ENCODE data around the gene AIFM3.

The AIFM3 gene

DNA sequence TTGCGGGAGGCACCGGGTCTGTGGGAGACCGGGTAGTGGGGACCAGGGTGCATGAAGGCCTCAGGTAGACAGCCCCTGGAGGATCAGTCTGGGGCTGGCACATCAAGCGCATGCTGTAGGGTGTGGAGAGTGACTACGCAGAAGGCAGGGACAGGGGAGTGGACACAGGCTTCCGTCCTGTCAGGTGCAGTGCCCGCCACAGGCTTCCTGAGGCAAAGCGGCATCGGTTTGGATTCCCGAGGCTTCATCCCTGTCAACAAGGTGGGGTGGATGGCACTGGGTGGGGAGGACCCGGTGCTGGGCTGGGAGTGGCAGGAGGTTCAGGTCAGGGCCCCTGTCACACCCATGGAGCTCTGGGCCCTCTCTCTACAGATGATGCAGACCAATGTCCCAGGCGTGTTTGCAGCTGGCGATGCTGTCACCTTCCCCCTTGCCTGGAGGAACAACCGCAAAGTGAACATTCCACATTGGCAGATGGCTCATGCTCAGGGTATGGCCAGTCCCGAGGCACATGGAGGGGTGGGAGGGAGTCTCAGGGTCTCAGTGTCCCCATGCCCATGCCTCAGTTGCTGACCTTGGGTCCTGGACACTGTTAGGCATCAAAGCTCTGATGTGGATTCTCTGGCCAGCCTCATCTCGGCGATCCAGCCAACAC, 10.6 kb downstream of the AIFM3 start:
- H3K4me3 ChIP-seq (ENCODE audit: control insufficient read depth, low read depth, low read length) = no peak overlapping the region
- no peak for DNase-seq (ENCODE audit: low read depth)
- no peak for TF ChIP-seq CTCF (conservative IDR thresholded peaks at IDR 0.05; ENCODE audit: control insufficient read depth, insufficient read depth, low read depth, low read length)

- no peak for TF ChIP-seq CTCF (conservative IDR thresholded peaks at IDR 0.05; ENCODE audit: control insufficient read depth, insufficient read depth, low read depth, low read length)
- DNase-seq (ENCODE audit: low read depth) = no peak
- no peak overlapping the region for H3K4me3 ChIP-seq (ENCODE audit: control insufficient read depth, low read depth, low read length)
Measured at GRCh38 chr22:20978419-20978818, 11.4 kb downstream of the AIFM3 start.

GRCh38 chr22:20979243-20979809, 12.3 kb downstream of the AIFM3 start:
- H3K4me3 ChIP-seq (ENCODE audit: control insufficient read depth, low read depth, low read length) = peak overlapping the region; percentile 26
- TF ChIP-seq CTCF (conservative IDR thresholded peaks at IDR 0.05; ENCODE audit: control insufficient read depth, insufficient read depth, low read depth, low read length) = no peak
- DNase-seq (ENCODE audit: low read depth) = peak; percentile 82

DNA sequence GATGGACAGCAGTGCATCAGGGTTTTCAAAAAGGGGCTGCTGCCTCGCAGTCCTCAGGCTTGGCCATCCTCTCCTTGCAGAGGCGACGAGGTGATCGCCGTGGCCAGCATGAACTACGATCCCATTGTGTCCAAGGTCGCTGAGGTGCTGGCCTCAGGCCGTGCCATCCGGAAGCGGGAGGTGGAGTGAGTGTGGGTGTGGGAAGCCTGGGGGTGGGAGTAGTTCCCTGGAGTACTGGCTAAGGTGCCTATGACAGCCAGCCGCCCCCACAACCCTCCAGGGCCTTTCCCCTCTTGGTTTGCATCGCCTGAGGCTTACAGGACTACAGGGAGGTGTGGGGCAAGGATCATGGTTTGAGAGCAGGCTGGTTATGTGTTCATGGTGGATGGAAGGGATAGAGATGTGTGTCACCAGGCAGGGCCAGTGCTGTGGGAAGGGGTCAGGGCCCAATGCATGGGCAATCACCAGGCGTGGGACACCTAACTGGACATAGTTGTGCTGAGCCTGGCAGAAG, 12.9 kb downstream of the AIFM3 start:
- H3K4me3 ChIP-seq (ENCODE audit: control insufficient read depth, low read depth, low read length) = peak overlapping the region; percentile 26
- no peak for TF ChIP-seq CTCF (conservative IDR thresholded peaks at IDR 0.05; ENCODE audit: control insufficient read depth, insufficient read depth, low read depth, low read length)
- no peak for DNase-seq (ENCODE audit: low read depth)

GRCh38 chr22:20980523-20980922, 13.5 kb downstream of the AIFM3 start:
- no peak for DNase-seq (ENCODE audit: low read depth)
- TF ChIP-seq CTCF (conservative IDR thresholded peaks at IDR 0.05; ENCODE audit: control insufficient read depth, insufficient read depth, low read depth, low read length) = no peak
- no peak overlapping the region for H3K4me3 ChIP-seq (ENCODE audit: control insufficient read depth, low read depth, low read length)

DNA sequence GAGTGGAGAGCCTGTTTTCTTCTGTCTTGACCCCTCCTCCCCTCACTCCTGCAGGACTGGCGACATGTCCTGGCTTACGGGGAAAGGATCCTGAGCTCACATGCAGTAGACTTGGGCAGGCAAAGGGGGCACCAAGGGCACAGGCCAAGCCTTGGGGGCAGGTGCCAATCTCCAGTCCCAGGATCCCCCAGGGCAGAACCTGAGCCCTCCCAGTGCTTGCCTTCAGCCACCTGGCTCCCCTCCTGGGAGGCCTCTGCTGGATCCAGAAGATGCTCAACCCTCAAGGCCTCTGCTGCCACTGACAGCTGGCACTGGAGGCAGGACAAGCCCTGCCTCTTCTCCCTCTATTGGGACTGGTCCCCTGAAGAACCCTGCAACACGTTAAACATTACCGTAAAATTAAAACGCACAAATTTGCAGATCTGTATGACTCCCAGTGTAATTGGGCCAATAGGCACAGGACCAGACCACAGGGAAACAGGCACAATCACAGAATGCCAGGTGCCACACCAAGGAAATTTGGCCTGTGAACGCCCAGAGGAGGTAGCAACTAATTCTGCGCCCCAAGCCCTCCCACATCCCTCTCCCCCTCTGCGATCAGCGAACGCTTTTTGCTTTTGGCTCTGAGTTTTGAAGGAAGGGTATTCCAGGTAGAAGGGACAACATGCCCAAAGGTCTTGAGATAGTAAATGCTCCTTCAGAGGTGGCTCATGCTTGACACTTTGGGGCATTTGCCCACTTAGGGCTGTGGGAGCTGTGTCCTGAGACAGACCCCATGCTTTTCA, 14.1 kb downstream of the AIFM3 start:
- H3K4me3 ChIP-seq (ENCODE audit: control insufficient read depth, low read depth, low read length) = peak overlapping the region; percentile 95
- TF ChIP-seq CTCF (conservative IDR thresholded peaks at IDR 0.05; ENCODE audit: control insufficient read depth, insufficient read depth, low read depth, low read length) = no peak
- DNase-seq (ENCODE audit: low read depth) = no peak
